ENCODE data around the gene SSPN.
A peak's percentile ranks its signal among the peaks of the same experiment; 100 is the strongest.

SSPN gene

DNA sequence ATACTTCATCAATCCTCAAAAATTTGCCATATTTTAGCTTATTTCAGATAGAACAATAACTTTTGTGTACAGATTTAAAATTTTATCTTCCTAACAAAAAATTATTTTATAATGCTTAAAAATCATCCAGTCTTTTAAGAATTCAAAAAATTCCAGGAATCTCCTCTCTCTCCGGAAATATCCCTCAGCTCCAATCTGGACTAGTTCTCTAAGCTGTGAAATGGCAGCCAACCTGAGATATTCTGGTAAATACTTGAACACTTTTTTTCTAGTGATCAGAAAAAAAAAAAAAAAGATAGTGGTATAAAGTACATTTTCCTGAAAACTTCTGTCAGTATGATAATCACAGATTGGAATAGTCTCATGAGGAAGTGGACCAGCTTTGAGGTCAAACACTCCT, 57.6 kb downstream of the SSPN start:
- peaks cover 10% of the 10 kb centered on the region for H3K9me3 Mint-ChIP-seq
- no peaks in the 10 kb centered on the region for H3K36me3 Mint-ChIP-seq (ENCODE audit: low read depth)
- H3K4me1 Mint-ChIP-seq (ENCODE audit: low read depth) = no peaks in the 10 kb centered on the region
- H3K4me3 Mint-ChIP-seq = no peak overlapping the region
- peaks cover 5% of the 10 kb centered on the region for H3K27me3 Mint-ChIP-seq
- no peak overlapping the region for H3K27ac Mint-ChIP-seq

DNA sequence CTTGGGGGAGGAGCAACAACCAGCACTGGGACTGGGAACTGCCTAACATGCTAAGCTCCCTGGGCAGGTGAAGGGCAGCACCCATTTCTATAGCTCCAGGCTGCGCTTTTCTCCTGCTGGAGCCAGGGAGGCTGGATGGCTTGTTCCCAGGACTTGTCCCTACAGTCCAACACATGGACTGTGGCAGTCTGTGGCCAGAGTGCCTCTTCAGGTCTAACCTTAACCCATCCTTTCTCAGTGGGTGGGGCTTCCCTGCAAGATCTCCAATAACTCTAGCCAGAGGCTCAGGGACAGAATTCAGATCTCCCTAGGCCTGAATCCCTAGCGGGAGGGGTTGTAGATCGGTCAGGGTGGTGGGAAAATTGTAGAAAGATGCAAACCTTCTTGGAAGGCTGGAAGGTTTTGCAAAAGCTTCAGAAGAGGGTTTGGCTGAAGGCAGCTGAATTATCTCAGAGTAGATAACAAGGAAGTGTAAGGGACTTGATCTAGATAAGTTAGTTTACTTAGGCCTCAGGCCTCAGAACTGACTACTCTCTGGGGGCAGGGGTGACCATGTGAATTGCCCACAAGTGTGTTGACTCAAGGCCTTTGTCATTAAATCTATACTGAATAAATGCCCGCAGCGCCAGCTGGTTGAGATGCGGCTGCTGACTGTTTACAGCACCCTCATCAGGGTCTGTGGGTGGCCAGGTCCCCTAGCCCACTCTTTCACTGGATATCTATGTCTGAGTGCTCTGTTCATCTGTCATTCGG, 60.7 kb downstream of the SSPN start:
- no peak overlapping the region for H3K27ac Mint-ChIP-seq
- no peaks in the 10 kb centered on the region for H3K4me1 Mint-ChIP-seq (ENCODE audit: low read depth)
- peaks cover 9% of the 10 kb centered on the region for H3K27me3 Mint-ChIP-seq
- no peaks in the 10 kb centered on the region for H3K36me3 Mint-ChIP-seq (ENCODE audit: low read depth)
- peaks cover 8% of the 10 kb centered on the region for H3K9me3 Mint-ChIP-seq
- no peak overlapping the region for H3K4me3 Mint-ChIP-seq

- Mint-ChIP-seq H3K9me3 (no peaks in the 10 kb centered on the region), H3K27me3 (no peaks in the 10 kb centered on the region), H3K27ac (no peak overlapping the region), H3K4me1 (ENCODE audit: low read depth) (no peaks in the 10 kb centered on the region), H3K36me3 (ENCODE audit: low read depth) (no peaks in the 10 kb centered on the region), H3K4me3 (no peak overlapping the region)
Observed at GRCh38 chr12:26264215-26264838, 69.0 kb downstream of the SSPN start.

GRCh38 chr12:26265606-26266005, 70.2 kb downstream of the SSPN start:
- no peaks in the 10 kb centered on the region for H3K27me3 Mint-ChIP-seq
- no peaks in the 10 kb centered on the region for H3K9me3 Mint-ChIP-seq
- no peaks in the 10 kb centered on the region for H3K4me1 Mint-ChIP-seq (ENCODE audit: low read depth)
- H3K27ac Mint-ChIP-seq = no peak overlapping the region
- no peak overlapping the region for H3K4me3 Mint-ChIP-seq
- H3K36me3 Mint-ChIP-seq (ENCODE audit: low read depth) = no peaks in the 10 kb centered on the region

DNA sequence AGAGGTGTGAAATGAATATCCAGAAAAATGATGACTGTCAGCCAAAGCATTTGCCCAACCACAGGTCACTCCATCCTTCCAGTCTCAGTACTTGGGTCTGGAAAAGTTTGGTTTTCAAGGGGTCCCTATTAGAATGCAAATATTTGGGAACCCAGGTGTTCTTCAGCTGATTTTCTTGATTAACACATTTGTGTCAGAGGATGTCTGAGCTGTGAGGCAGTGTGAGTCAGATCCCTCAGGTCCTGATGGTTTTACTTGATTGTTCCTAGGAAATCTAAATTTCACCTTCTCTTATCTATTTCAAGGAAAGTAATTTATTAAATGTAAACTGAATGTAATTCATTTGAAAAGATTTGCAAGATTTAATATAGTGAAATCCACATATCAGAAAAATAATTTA, 71.5 kb downstream of the SSPN start:
- H3K9me3 Mint-ChIP-seq = no peaks in the 10 kb centered on the region
- H3K27ac Mint-ChIP-seq = no peak overlapping the region
- no peaks in the 10 kb centered on the region for H3K36me3 Mint-ChIP-seq (ENCODE audit: low read depth)
- H3K27me3 Mint-ChIP-seq = no peaks in the 10 kb centered on the region
- H3K4me3 Mint-ChIP-seq = no peak overlapping the region
- H3K4me1 Mint-ChIP-seq (ENCODE audit: low read depth) = peaks cover 5% of the 10 kb centered on the region

- peaks cover 3% of the 10 kb centered on the region for H3K27me3 Mint-ChIP-seq
- H3K9me3 Mint-ChIP-seq = no peaks in the 10 kb centered on the region
- no peak overlapping the region for H3K27ac Mint-ChIP-seq
- H3K4me3 Mint-ChIP-seq = no peak overlapping the region
- H3K36me3 Mint-ChIP-seq (ENCODE audit: low read depth) = no peaks in the 10 kb centered on the region
- H3K4me1 Mint-ChIP-seq (ENCODE audit: low read depth) = peaks cover 18% of the 10 kb centered on the region
Observed at GRCh38 chr12:26268841-26269561, 73.6 kb downstream of the SSPN start.

DNA sequence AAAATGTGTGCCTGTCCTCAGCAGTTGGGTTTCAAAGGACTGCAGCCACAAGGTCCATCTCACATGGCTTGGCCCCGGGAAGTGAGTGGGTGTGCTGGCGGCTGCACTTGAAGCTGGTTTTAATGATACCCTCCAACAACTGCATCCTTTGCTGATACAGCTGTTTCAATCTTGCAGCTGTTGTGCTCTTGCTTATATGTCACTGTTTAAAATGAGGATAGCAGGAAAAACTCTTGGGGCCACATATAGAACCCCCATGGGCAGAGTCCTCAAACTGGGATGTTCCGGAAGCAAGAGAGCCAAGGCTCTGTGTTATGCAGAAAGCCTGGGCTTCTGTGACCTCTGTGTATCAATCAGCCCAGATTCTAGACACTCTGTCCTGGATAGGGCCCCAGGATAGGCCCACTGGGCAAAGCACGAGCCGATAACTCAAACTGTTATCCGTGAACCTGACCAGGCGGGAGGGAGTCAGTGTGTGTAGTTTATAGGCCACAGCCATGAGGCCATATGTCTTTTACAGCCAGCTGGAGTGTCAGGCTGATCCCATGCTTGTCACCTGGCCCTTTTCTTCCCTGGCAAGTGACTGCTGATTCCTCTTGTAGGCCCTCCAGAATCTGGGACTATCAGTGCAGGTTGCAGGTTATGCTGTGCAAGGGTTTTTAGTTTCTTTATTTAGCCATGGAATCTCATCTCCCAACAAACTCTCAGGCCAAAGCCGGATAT, 74.3 kb downstream of the SSPN start:
- Mint-ChIP-seq H3K36me3 (ENCODE audit: low read depth) (no peaks in the 10 kb centered on the region), H3K4me3 (no peak overlapping the region), H3K27me3 (peaks cover 3% of the 10 kb centered on the region), H3K27ac (no peak overlapping the region), H3K4me1 (ENCODE audit: low read depth) (peaks cover 25% of the 10 kb centered on the region), H3K9me3 (no peaks in the 10 kb centered on the region)

DNA sequence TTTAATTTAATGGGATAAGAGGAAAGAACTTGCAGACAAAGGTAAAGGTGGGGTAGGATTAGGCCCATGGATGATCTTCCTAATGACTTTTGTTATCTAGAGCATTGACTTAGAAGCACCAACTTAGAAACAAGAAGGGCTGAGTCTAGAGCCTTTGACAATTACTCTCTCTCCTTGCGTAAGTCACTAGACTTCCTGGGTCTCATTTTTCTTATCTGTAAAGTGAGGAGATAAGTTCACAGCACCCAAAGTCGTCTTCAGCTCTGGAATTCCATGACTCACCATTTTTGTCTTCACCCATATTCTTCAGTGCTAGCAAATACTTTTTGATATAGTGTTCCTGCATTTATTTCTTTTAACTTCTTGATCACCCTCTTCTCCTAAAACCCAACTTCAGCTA, 75.7 kb downstream of the SSPN start:
- Mint-ChIP-seq H3K9me3 (no peaks in the 10 kb centered on the region), H3K27me3 (peaks cover 3% of the 10 kb centered on the region), H3K4me3 (no peak overlapping the region), H3K27ac (no peak overlapping the region), H3K4me1 (ENCODE audit: low read depth) (peaks cover 38% of the 10 kb centered on the region), H3K36me3 (ENCODE audit: low read depth) (no peaks in the 10 kb centered on the region)

DNA sequence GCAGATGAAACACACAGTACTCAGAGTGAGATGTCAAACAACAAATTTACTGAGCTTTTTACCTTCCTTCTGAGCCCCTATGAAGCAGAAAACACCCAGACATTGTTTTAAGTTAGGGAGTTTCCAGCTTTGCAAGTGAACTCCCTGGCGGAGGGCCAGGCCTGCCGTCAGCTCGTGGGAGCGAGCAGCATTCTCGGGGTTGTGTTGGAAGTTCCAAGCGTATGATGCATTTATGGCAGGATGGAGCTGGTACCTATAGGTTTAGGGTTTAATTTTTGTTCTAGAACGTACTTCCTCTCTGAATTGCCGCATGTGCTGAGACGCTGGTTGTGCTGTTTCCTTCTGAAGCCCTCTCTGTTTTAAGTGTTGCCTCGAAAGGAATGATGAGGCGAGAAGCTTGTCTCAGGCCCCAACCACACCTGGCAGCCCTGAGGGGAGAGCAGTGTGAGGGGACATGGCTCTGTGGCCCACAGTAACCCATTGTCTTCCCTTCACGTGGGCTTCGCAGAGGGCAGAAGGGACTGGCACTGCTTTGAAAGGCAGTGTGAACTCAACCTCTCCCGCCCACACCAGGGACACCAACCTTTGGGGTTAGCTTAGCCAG, 76.6 kb downstream of the SSPN start:
- no peak overlapping the region for H3K27ac Mint-ChIP-seq
- H3K9me3 Mint-ChIP-seq = no peaks in the 10 kb centered on the region
- H3K4me1 Mint-ChIP-seq (ENCODE audit: low read depth) = peaks cover 38% of the 10 kb centered on the region
- H3K27me3 Mint-ChIP-seq = peaks cover 3% of the 10 kb centered on the region
- no peak overlapping the region for H3K4me3 Mint-ChIP-seq
- no peaks in the 10 kb centered on the region for H3K36me3 Mint-ChIP-seq (ENCODE audit: low read depth)

DNA sequence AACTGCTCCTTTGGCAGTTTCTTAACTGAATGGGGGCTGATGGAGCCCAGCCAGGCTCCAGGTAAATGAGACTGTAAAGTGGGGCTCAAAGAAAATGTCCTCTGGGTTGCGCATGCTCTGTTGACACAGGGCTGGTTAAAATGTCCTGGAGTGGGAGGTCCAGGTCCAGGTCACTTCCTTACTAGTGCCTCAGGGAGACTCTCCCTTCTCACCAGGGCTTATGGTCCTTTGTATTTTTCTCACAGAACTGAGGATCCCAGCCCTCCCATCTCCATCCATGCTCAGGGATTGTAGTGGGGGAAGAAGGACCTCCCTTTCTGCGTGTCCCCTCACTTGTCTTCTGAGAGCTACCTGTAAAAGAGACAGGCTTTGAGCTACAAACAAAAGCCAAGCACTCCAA, 77.5 kb downstream of the SSPN start:
- H3K36me3 Mint-ChIP-seq (ENCODE audit: low read depth) = no peaks in the 10 kb centered on the region
- peaks cover 3% of the 10 kb centered on the region for H3K27me3 Mint-ChIP-seq
- H3K9me3 Mint-ChIP-seq = no peaks in the 10 kb centered on the region
- no peak overlapping the region for H3K27ac Mint-ChIP-seq
- peaks cover 44% of the 10 kb centered on the region for H3K4me1 Mint-ChIP-seq (ENCODE audit: low read depth)
- no peak overlapping the region for H3K4me3 Mint-ChIP-seq

DNA sequence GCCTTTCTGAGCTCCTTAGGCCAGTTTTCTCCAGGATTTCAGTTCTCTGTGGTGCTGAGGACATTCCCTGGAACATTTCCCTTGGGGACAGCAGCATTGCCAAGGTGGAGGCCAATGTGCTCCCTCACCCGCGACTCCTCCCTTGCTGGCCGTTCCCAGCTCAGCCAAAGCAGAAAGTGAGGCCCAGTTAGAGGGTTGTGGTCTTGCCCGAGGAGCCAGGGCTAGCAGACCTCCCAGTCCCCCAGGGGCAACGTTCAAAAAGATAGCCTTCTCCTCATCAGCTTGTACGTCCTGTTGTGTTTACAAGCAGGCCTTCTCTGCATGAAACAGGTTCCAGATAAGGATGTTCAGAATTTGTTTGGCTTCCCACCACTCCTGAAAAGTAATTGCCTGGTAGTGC, 78.4 kb downstream of the SSPN start:
- Mint-ChIP-seq H3K27me3 (peaks cover 3% of the 10 kb centered on the region), H3K36me3 (ENCODE audit: low read depth) (no peaks in the 10 kb centered on the region), H3K9me3 (no peaks in the 10 kb centered on the region), H3K27ac (no peak overlapping the region), H3K4me1 (ENCODE audit: low read depth) (peaks cover 50% of the 10 kb centered on the region), H3K4me3 (no peak overlapping the region)

- Mint-ChIP-seq H3K4me1 (ENCODE audit: low read depth) (peaks cover 50% of the 10 kb centered on the region), H3K4me3 (peak overlapping the region; percentile 9), H3K36me3 (ENCODE audit: low read depth) (no peaks in the 10 kb centered on the region), H3K27ac (peak overlapping the region; percentile 21), H3K9me3 (no peaks in the 10 kb centered on the region), H3K27me3 (peaks cover 3% of the 10 kb centered on the region)
Observed at GRCh38 chr12:26274441-26275312, 79.3 kb downstream of the SSPN start.

DNA sequence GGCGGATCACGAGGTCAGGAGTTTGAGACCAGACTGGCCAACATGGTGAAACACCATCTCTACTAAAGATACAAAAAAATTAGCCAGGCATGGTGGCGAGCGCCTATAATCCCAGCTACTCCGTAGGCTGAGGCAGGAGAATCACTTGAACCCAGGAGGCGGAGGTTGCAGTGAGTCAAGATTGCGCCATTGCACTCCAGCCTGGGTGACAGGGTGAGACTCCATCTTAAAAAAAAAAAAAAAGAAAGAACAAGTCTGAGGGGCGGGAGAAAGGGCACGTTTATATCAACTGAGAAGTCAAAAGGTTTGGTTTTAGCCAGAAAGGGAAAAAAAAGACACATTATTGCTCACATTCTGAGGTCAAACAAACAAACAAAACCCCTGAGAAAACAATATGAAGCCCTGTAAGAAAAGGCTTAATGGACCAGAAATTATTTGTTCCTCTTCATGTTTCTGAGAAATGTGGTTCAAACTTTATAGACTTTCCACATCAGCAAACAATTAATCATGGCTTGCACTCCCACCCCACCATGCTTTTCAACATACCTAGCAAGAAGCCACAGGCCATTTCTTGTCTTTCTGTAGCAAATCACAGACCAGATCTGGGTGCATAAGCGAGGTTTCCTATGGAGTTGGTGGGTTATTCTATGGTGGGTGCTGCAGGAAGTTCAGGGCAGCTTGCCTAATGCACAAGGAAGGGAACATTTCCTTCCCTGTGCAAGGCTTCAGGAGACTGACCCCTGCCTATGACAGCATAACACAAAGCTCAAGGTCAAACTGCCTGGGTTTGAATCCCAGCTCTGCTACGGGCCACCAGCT, 80.1 kb downstream of the SSPN start:
- Mint-ChIP-seq H3K4me1 (ENCODE audit: low read depth) (peaks cover 50% of the 10 kb centered on the region), H3K27ac (no peak overlapping the region), H3K36me3 (ENCODE audit: low read depth) (no peaks in the 10 kb centered on the region), H3K27me3 (peaks cover 3% of the 10 kb centered on the region), H3K4me3 (no peak overlapping the region), H3K9me3 (no peaks in the 10 kb centered on the region)

Measured in stimulated activated naive CD8-positive, alpha-beta T cell treated with anti-CD3 and anti-CD28 coated beads, Interleukin-15, Interleukin-2, amounts not matched to agents 100 ng/mL and 50 ng/mL, for 24 hours (primary cell).